NCI-H2107 treated with DMSO at 0.1 percent for 48 hours (cell line): Measurements from ENCODE around the gene CD300LG.
"Not testable (repeated sequence)": the region's sequence is repeated elsewhere in the genome, so short reads cannot be mapped to it uniquely, and the experiment has no call there.

Source experiments
- DNase-seq: peaks from one replicate; lab custom pipeline; 2025; ENCODE audit not compliant: unreplicated experiment; lab: John Stamatoyannopoulos, UW

Gene CD300LG, protein sequence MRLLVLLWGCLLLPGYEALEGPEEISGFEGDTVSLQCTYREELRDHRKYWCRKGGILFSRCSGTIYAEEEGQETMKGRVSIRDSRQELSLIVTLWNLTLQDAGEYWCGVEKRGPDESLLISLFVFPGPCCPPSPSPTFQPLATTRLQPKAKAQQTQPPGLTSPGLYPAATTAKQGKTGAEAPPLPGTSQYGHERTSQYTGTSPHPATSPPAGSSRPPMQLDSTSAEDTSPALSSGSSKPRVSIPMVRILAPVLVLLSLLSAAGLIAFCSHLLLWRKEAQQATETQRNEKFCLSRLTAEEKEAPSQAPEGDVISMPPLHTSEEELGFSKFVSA

DNA sequence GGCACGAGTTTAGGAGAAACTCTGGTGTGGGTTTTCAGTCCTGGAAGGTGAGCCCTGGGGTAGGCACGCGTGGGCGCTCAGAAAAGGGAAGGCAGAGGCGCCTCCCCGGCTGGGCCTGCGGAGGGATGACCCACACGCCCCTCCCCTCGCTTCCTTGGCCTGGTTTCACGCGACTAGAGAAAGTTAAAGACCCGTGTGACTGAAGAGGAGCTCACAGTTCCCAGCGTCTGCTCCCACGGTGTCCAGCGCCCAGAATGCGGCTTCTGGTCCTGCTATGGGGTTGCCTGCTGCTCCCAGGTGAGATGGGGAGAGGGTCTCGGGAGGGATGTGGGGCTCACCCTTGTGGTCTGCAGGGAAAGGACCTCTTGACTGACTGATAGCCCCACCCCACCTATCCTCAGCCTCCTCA, at the start of gene CD300LG:
Gene CD300LG, plus strand, starts transcription at position 214 of the 409 bp plus-strand sequence. Its CDS starts 41 bp downstream, at position 255.
- no peak for DNase-seq

DNA sequence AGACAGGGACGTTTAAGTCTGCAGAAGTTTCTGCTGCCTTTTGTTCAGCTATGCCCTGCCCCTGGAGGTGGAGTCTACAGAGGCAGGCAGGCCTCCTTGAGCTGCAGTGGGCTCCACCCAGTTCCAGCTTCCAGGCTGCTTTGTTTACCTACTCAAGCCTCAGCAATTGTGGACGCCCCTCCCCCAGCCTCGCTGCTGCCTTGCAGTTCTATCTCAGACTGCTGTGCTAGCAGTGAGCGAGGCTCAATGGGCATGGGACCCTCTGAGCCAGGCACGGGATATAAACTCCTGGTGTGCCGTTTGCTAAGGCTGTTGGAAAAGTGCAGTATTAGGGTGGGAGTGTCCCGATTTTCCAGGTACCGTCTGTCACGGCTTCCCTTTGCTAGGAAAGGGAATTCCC, 49.0 kb upstream of the CD300LG start:
- not testable (repeated sequence) for DNase-seq

DNA sequence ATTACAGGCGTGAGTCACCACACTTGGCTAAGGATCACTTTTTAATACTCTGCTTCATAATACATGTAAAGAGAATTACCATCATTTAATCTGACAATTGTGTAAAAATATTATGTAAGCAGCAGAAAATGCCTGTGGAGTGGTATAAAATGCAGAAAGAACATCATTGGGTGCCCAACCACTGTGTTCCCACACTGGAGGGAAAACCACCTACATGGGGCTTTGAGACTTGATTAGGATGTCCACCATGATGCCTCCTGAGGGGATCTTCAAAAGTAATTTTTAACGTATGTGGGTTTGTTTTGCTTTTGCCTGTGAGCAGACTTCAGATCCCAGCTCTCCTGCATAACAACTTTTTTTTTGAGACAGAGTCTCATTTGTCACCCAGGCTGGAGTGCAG, 47.9 kb upstream of the CD300LG start:
- no peak for DNase-seq

DNA sequence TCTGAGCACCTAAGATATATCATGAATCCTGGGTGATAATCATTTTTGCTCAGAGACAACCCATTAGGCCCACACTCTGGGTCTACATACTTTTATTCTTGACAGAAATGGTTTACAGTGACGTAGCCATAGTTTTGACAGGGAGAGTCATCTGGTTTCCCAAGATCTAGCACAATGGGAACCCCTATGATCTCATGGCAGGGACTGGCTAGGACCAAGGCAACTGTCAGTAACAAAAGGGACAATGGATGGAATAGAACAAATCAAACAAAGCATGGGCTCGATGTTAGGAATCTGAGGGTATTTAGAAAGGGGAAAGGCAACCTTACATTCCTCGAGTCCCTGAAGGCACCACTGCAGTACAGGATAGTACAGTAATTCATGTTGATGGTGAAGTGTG, 46.2 kb upstream of the CD300LG start:
- no peak for DNase-seq

DNA sequence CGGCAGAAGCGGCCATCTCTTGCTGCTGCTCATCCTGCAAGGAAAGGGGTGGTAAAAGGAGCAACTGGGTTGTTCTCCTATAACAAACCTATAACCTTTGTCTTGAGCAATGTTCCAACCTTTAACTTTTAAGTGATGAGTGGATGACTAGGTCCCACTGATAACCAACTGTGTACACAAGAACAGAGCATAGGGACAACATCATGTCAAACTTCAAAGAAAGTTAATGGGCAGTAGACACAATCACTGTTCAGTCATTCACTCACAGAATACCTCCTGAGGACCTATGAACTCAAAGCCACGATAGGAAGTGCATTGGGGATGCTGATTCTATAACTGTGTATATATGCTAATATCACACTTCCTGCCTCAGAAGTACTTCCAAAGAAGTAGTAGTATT, 45.1 kb upstream of the CD300LG start:
- DNase-seq: no peak

DNA sequence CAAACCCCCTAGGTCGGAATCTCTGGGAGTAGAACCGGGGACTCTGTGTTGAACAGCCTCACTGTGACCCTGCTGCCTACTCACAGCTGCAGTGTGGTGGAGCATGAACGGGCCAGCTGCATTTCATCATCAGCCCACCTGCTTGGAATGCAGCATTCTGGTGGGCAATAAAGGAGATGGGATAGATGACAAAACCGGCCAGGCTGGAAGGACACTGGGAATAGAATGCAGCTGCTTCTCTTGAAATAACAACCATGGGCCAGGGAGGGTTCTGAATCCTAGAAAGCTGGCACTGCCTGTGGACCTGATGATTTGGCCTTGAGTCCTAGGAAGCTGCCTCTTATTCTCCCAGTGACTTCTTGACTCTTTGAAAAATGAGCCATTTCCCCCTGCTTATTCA, 43.2 kb upstream of the CD300LG start:
- no peak for DNase-seq

DNA sequence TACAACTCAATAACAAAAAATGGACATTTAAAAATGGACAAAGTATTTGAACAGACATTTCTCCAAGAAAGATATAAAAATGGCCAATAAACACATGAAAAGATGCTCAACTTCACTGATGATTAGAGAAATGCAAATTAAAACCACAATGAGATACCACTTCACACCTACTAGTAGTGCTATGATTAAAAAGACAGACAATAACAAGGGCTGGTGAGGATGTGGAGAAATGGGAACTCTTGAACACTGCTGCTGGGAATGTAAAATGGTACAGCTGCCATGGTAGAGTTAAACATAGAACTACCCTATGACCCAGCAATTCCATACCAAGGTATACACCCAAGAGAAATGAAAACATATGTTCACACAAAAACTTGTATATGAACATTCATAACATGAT, 41.9 kb upstream of the CD300LG start:
- no peak for DNase-seq

DNA sequence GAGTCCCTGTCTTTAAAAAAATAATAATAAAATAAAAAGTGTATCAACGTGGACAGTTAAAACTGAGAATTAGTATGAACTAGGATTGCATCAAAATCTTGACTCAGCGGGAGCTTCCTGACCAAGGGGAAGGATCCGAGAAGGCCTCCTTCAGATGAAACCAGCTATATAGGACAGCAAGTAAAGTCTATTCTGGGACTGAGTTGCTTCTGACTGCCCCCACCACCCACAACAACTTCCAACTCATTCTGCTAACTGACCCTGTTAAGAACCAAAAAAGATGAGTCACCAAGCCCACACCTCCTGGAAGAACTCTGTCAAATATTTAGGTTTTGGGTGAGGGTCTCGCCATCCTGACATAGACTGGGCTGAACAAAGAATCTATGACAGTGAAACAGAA, 38.9 kb upstream of the CD300LG start:
- DNase-seq: no peak

DNA sequence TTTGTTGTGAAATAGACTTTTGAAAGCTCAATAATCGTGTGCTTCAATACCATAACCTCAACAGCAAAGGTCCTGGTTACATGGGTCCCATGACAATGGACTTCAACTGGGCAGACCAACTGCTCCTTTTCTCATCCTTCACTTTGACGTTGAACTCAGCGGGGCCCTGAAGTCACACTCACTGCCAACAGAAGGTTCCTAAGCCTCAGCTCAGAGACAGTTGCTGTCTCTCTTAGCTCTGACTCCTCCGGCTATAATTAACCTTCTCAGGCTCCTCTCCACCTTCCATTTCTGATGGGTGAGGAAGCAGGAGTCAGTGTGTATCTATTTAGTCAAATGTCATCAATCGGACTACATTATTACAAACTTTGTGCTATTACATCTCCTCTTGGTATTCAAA, 37.9 kb upstream of the CD300LG start:
- no peak for DNase-seq

DNA sequence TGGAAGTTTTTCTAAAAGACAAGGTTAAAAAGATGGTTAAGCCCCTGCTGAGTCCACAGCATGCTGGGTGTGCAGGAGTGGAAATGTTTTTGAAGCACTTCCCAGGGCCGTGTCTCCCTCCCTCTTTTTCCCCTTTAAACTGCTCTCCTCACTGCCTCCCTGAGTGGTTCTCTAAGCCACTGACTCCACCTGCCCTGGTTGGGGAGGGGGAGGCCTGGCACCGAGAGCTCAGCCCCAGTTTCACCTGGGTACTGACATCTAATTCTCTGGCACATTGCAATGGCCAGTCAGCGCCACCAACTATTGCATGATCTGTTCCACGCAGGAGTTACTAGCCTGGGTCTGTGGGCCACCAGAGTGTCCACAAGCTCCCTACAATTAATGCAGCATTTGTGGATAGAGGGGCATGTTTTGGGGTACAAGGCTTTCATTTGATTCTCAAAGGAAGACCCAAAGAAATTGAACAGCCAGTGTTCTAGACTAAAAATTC, 36.7 kb upstream of the CD300LG start:
- no peak for DNase-seq

DNA sequence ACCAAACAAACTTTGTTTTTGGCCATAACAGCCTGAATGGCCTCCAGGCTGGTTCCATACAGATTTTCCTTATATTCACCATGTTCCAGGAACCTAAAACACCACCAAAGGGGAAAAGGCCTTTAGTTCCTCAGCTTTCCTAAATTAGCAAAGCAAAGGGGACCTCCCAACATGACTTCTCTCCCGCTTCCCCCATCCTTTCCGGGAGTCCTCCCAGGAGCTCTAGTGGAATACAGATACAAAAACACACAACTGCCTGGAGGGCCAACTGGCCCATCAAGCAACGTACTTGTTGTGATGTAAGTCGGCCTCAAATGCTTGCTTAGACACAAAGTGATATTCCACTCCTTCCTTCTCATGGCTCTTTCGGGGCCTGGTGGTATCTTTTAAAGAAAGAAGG, 36.2 kb upstream of the CD300LG start:
- no peak for DNase-seq

DNA sequence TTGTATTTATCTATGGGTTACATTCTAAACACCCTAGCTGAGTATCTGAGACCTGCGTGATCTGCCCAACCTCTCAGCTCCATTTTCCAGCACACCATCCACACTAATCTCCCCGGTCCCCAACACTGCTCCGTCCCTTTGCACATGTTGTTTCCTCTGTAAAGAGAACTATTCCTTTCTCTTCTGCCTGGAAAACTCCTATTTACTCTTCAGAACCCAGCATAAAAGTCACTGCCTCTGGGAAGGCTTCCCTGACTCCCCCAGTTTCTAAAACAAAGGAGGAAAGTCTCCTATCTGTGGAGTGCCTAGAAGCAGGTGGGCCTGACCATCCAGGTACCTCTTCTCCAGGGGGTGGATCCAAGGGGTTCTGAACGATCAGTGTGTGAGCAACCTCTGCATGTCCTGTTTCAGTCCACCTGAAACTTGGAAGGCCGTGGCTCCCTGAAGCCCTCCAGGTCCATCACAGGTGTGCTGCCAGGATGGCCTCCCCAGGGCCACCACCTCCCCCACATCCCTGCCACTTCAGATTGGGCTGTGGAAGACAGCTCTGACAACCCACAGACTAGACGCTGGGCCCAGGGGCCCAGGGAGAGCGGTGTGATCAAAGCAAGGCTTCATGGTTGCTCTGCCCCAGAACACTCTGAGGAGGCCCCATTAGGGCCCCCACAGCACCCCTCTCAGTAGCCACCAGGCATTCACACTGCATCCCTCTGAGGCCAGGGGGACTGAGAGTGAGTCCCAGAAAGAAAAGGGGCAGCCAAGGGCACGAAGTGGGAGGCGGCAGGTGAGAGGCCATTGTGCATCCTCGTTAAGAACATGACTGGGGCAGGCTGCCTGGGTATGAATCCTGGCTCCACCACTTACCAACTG, 34.3 kb upstream of the CD300LG start:
- DNase-seq: no peak

DNA sequence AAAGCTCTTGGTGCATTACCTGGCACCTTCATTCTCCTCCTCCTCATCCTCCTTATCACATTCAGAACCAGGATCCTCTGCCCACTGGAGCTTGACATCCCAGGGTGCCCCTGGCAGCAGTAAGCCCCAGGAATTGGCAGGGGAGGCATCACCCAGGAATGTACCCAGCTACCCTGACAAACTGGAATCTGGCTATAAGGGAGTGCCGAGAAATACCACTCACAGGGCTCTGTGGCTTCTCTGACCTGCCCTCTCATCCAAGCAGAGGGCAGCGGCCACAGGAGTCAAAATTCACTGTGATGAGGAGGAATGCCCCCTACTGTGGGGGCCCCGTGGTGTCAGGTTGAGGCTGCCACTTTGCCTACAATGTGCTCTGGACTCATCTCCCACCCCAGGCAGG, 33.6 kb upstream of the CD300LG start:
- DNase-seq: no peak

DNA sequence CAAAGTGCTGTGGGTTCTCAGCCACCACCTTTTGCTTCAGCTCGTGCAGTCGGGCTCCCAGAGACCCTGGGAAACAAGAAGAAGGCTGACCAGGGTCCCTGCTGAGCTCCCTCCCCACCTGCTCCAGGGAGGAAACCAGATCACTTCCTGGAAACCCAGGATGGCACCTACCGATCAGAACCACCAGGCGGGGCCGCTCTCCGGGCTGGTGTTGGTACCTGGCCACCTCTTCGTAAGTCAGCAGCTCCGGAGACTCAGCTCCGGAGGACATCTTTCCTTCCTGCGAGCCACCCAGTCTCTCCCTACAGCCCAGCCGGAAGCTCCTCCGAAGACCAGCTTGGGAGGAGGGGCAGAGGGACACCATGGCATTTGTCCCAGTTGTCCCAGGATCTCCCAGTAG, 33.0 kb upstream of the CD300LG start:
- no peak for DNase-seq

DNA sequence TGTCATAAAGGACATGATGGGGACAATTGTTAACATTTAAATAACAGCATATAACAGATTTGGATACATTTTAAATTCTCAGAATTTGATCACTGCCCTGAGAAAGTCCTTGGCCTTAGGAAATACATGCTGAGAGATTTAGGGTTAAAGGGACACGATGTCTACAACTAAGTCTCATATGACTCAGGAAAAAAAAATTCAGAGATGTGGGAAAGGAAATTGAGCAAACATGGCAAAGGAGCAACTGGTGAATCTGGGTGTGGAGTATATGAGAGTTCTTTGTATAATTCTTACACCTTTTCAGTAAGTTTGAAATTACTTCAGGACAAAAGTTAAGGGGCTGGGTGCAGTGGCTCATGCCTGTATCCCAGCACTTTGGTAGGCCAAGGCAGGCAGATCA, 32.3 kb upstream of the CD300LG start:
- no peak for DNase-seq

DNA sequence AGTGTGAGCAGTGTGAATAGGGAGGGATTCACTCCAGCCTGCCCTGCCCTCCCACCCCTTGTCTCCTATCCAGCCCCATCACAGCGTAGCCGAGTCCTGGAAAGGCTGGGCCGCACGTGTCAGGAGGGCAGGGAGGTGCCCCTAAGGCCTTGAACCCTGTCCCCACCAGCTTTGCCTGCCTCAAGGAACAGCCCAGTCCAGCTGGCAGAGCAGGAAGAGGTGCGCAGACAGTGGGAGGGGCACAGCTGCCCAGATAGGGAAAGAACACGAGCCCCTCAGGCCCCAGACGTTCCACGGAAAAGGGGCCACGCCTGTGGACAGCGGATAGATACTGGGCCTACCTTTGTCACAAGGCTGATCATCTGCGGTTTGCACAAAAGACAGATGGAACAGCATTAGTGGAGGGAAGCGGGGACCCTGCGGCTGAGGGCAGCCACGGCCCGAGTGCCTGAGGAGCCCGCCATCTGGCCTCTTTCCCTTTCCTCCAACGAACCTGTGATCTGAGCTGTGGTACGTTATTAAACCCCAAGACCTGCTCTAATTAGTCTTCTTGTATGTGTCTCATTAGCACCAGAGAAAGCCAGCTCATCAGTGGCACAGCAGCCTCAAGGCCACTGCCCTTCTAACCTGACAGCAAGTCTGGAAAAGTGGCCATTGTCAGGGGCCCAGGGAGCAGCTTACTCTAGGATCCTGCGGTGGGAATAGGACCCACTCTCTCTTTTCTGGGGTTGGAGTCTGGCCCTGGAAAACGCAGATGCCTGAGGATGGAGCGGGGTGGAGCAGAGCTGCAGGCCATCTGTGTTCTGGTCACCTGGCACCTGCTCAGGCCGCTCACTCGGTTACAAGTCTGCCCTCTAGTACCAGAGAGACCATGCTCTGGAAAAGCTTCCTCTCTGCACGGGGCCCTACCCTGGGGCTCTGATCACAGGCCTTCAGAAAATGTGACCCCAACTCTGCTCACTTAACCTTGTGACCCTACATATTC, 30.3 kb upstream of the CD300LG start:
- DNase-seq: no peak

DNA sequence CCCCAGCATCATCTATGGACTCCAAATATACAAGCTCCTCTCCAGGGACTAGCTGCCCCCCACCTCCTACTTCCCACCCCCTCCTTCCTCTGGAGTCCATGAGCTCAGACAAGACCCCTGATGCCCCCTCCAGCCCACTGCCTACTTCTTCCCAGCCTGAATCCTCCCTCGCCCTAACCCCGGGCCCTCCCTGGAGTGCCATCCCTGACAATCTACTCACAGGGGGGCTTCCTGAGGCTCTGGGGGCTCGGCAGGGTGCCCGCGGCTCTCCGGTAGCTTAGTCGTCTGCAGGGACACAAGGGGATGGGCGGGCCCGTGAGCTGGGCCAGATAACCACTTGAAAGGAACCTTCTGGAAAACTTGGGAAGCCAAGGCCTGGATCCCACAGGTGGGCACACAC, 29.1 kb upstream of the CD300LG start:
- DNase-seq: no peak

DNA sequence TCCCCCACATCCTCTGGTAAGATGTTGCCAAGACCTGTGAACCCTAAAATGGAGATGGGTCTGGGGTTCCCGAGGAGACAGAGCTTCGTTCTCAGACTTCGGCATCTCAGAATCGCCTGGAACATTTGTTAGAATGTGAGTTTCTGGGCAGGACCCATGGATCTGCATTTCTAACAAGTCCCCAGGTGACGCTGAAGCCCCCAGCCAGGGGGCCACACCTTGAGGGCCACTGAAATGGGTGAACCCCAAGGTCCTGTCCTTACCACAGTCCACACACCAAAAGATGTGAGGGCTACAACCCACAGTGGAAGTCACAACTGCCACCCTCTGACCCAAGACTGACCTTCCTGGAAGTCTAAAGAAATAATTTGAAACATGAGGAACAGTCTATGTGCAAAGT, 28.0 kb upstream of the CD300LG start:
- no peak for DNase-seq

DNA sequence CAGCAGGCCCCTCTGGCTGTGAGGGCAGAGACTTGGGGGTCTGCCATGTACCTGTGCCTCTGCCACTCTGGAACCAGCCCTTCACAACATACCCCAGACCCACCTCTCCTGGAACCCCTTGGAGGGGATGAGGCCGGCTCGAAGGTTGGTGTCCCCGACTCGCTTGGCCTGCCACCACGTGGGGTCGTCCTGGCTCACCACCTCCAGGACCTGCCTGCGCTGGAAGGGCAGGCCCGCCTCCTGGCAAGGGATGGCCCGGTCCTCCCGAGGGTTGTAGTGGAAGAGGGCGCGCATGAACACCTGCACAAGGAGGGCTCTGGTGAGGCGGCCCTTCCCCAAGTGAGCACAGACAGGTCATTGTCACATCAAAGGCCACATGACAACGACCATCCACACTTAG, 26.2 kb upstream of the CD300LG start:
- no peak for DNase-seq

DNA sequence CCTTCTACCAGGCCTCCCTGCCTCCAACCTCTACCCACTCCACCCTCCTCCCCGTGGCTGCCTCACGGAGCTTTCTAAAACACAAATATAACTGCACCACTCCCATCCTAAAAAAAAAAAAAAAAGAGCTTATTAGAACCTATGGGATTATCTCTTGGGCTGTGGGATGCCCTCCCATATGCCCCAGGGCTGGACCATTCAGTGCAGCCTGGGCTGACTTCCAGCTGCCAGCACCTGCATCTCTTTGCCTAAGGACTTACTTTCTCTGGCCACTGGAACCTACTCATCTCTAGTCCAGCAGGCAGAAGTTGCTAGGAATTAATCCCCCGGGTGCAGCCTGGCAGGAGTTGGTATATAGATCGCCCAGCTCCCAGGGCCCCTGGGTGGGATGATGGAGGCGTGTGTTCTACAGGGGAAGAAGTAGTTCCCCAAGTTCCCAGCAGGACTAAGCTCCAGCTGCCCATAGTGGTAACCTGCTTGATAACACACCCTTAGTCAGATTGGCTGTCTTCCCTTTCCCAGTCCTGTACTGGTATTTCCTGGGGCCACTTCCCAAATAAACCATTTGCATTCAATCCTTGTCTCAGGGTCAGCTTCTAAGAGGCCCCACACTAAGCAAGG, 24.3 kb upstream of the CD300LG start:
- DNase-seq: no peak
